Activated CD4-positive, alpha-beta T cell treated with anti-CD3 and anti-CD28 coated beads, Interleukin-2, amount 50 U/mL, for 1 hour (primary cell): Measurements from ENCODE around the gene NFIX.

Experiments
- DNase-seq: peaks from one replicate; pipeline ENCODE4 v3.0.0-alpha.2; 2020

NFIX gene

DNA sequence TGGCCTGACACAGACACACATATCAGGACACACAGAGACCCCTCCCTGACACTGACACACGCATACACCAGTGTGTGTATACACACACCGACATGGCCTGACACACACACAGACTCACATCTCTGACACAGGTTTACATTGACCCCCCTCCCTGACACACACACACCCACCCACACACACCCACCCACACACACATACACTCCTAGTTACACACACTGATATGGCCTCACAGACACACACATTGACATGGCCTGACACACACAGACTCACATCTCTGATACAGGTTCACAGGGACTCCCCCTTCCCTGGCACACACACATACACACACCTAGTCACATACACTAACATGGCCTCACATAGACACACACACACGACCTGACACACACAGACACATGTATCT, 4.4 kb upstream of the NFIX start:
- no peak for DNase-seq

DNA sequence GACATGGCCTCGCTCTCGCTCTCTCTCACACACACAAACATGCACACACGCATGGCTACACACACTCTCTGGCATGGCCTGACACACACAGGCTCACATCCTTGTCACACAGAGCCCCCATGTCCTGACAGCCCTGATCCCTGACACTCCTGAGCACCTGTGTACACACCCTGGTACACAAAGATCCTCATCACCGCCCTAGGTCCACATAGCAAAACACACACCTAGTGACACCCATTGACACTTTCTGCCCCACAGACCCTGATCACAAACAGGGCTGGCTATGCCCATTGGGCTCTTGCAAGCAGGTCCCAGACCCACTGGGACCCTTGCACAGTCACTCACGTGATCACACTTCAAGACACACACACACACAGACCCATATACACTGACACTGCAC, 4.0 kb upstream of the NFIX start:
- no peak for DNase-seq

GRCh38 chr19:12992729-12993128, 2.5 kb upstream of the NFIX start:
- DNase-seq = no peak

GRCh38 chr19:12993562-12993961, 1.7 kb upstream of the NFIX start:
- DNase-seq = no peak

DNA sequence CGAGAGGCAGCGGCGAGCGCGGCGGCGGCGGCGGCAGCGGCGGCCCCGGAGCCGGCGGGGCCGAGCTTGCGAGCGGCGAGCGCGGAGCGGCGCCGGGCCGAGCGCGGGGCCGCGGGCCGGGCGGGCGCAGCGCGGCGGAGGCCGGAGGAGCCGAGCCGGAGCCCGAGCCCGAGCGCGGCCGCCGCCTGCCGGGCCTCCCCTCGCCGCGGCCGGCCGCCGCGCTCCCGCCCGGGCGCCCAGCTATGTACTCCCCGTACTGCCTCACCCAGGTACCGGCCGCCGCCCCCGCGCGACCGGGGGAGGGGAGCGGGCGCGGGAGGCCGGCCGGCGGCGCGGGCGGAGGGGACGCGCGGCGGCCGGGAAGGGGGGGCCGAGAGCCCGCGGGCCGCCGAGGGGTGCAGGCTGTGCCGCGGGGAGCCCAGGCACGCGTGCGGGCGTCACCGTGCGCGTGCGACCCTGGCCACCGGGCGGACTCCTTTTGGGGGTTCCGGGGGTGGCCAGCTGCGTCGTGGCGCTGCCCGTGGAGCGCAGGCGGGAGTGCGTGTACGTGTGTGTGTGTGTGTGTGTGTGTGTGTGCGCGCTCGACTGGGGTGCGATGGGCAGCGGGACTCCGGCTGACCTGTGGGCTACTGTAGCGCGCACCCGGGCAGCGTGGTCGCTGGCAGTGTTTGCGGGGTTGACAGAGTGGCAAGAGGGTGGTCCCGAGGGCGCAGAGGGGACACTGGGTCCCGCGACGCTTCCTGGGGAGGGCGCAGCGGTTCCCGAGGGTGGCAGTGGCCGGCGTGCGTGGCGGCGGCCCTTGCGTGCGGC, 526 bp downstream of the NFIX start:
- DNase-seq = no peak

DNA sequence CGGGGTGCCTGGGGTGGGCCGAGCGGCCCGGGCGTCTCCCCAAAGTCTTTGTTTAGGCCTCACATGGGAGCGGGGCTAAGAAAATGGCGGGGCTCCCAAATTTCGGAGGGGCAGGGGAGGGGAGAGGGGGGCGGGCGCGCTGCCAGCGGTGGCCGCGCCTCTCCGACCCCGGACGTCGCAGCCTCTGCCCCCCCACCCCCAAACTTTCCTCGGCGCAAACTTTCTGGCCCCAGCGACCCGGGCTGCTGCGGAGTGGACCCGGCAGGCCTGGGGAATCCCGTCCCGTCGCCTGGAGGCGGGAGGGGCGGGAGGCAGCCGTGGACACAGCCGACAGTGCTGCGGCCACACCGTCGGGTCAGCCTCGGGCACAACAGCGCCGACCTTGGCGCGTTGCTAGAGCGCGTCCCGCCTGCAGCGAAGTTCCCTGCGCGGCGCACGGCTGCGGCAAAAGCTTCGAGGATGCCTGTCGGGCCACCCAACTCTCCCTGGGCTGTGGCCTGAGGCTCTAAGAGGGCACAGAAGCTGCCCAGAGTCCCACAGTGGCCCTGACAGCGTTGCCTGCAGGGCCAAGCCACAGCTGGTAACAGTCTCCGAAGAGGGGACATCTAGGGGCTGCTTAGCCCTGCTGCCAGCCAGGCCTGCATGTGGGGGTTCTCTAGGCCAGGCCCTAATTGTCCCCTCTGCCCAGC, 1.3 kb downstream of the NFIX start:
- no peak for DNase-seq

- DNase-seq = no peak
Measured at GRCh38 chr19:12997179-12997966, 2.1 kb downstream of the NFIX start.

- DNase-seq = no peak
Measured at GRCh38 chr19:12997967-12998940, 3.0 kb downstream of the NFIX start.

DNA sequence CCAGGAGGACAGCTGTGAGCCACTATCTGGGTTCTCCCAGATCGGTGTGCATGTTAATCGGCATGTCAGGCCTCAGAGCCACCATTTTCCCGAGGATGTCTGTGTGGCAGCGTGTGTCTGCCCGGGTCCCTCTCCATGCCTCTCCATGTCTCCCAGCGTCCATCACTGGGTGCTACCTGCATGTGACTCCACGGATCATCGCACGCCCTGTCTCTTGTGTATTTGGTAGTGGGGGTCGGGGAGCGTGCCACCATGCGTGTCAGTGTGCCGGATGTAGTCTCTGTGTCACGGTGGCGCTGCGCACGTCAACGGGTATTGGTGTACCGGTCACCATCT, 5.9 kb downstream of the NFIX start:
- no peak for DNase-seq

DNA sequence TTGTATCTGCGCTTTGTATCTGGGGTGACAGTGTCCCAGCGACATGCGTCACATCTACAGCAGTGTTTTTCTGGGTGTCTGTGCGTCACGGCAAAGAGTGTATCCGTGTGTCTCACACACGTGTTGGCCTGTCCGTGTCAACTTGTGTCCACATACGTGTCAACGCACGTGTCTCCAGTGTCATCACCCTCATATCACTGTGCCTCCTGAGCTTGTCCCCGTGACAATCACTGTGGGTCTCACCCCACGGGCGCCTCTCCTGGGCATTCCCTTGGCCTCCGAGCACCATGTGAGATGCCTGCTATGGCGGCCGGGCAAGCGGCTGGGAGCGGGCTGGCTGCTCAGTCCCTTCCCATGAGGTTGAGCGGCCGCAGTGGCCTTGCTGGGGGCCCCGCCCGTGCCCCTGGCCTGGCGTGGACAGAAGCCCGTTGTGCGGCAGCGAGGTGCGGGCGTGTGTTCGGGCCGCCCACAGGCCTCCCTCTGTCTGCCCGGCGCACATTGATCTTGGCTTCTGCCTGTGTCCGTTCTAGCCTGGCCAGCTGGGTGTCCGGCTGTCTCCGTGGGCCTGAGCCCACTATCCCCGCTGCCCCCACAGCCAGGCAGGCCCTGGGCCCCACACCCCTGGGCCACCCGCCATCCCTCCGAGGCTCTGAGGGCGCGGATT, 6.4 kb downstream of the NFIX start:
- no peak for DNase-seq

GRCh38 chr19:13002166-13002898, 7.1 kb downstream of the NFIX start:
- DNase-seq = no peak

DNA sequence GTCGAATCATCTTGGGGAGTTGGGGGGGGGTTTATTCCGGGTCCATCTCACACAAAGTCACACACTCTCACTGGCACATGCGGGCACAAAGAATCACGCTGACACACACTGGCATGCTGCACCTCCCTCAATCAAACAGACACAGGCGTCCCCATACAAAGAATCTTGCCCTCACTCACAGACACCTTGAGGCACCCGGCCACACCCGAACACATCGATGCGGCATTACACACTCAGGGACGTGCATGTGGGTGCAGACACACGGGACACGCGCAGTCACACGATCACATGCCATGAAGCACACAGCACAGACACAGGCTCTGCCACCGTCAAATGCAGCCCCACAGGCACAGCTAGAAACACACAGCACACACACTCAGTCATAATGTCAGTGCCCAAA, 7.8 kb downstream of the NFIX start:
- no peak for DNase-seq

GRCh38 chr19:13004273-13004672, 9.0 kb downstream of the NFIX start:
- no peak for DNase-seq

- no peak for DNase-seq
Measured at GRCh38 chr19:13005253-13005652, 10.0 kb downstream of the NFIX start.

GRCh38 chr19:13005861-13006370, 10.6 kb downstream of the NFIX start:
- no peak for DNase-seq

- DNase-seq = no peak
Measured at GRCh38 chr19:13006431-13007281, 11.4 kb downstream of the NFIX start.

DNA sequence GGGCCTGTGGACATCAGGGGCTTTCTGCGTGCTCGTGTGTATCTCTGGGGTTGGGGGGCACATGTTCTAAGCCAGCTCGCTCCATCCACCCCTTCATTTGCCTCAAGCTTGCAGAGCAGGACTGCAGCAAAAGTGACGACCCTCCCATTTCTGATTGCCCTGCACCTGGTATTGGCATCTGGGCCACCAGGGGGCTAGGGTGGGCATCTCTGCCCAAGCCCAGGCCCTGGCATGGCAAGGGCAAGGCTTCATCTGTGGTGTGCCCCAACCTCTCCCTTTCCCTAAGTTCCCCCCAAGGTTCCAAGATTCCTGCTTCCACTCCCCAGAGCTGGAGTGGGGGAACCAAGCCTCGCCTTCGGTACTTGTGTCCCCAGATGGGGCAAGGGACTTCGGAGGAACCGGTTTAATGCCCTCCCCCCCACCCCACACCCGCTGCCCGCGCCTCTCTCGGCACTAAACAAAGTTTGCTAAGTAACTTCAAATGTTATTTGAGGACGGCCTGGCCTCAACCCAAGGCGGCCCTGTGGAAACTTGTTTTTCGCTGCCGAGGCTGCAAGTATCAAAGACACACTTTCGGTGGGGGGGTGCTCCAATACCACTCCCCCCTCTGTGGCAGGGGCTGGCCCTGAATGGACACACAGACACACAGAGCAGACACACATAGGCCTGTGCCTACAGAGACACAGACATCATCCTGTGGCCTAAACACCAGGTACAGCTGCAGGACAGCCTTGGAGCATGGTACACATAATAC, 12.2 kb downstream of the NFIX start:
- DNase-seq = no peak

DNA sequence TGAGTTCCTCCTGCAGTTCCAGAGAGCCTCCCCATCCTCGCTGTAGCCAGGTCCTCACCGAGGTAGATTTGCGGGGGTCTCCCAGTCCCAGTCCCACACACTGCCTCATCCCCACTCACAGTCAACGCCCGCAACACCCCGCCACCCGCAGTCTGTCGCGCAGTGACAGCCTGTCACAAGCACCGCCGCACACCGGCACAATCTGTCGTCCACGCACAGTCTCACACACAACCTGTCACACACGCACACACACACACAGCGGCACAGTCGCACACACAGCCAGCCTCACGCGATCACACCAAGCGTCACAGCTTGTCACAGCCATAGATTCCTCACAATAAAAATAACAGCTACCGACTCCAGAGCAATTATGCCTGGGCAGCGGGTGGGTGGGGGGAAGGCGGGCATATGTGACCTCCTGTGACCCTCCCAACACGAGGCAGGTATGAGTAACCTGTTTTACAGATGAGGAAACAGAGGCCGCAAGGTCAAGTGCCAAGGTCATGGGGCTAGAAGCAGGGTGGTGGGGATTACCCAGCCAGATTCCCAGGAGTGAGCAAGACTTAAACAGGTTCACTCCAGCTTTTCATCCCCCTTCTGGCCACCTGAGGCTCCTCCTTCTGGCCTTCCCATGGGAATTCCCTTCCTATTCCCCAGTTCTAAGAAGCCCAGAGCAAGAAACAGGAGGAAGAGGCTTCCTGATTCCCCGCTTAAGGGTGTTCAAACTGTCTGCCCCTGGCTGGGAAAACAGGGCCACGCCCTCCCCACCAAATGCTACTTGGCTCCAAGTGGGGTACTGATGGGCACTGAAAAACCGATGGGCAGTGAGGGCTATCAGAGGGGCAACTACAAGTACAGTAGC, 13.9 kb downstream of the NFIX start:
- DNase-seq = no peak
